GM12801 (cell line): ENCODE results near the gene DIDO1.

ENCODE experiments used
- CTCF ChIP-seq: IDR thresholded peaks from one replicate; pipeline ENCODE4 v1.5.1; 2011; ENCODE audit warnings: control low read depth; ENCODE audit not compliant: insufficient read length; ENCODE audit errors: extremely low read depth

The DIDO1 gene

GRCh38 chr20:62830251-62830650, 96.1 kb downstream of the DIDO1 start:
- TF ChIP-seq CTCF = no peak

- no peak for TF ChIP-seq CTCF
These were observed 96.8 kb downstream of the DIDO1 start for GRCh38 chr20:62829231-62830230.

- no peak for TF ChIP-seq CTCF
These were observed 97.6 kb downstream of the DIDO1 start for GRCh38 chr20:62828511-62829230.

- no peak for TF ChIP-seq CTCF
These were observed 98.3 kb downstream of the DIDO1 start for GRCh38 chr20:62828051-62828450.
